Measurements from ENCODE around the gene RBMS1. TPM values are rescaled to one million over a fixed set of nuclear protein-coding genes. Genes with fewer than 3 reads are reported as not detected.

The RBMS1 gene
- total RNA-seq, 4 donors from 2014 or later = 68.1 to 83.4 (median 72.5) TPM

GRCh38 chr2:160295519-160296207, 197.9 kb downstream of the RBMS1 start:
- Histone ChIP-seq H3K27ac (no peak overlapping the region), H3K4me1 (peaks cover 0 to 42% (median 17%) of the 10 kb centered on the region in 4 donors)

GRCh38 chr2:160294889-160295288, 198.7 kb downstream of the RBMS1 start:
- no peaks in the 10 kb centered on the region for H3K9me3 ChIP-seq
- H3K36me3 ChIP-seq = peaks cover 0 to 33% (median 0%) of the 10 kb centered on the region in 3 donors
- peaks cover 0 to 49% (median 19%) of the 10 kb centered on the region in 4 donors for H3K4me1 ChIP-seq
- no peaks in the 10 kb centered on the region for H3K27me3 ChIP-seq
- TF ChIP-seq EP300 (IDR thresholded peaks at IDR 0.05) = no peak
- TF ChIP-seq POLR2A (IDR thresholded peaks at IDR 0.05) = no peak
- TF ChIP-seq CTCF (IDR thresholded peaks at IDR 0.05) = no peak
- DNase-seq (ENCODE audit: low spot score in 2 of 2) = no peak
- peak overlapping the region in 1 of 4 donors; percentile 30 for H3K27ac ChIP-seq
- no peak overlapping the region for H3K4me3 ChIP-seq

More at GRCh38 chr2:160295519-160296207, 197.9 kb downstream of the RBMS1 start:
- Histone ChIP-seq H3K9me3 (no peaks in the 10 kb centered on the region), H3K36me3 (peaks cover 0 to 39% (median 0%) of the 10 kb centered on the region in 3 donors), H3K4me3 (no peak overlapping the region), H3K27me3 (no peaks in the 10 kb centered on the region)
- DNase-seq (ENCODE audit: low spot score in 2 of 2) = no peak
- TF ChIP-seq CTCF (IDR thresholded peaks at IDR 0.05) (no peak), EP300 (IDR thresholded peaks at IDR 0.05) (no peak), POLR2A (IDR thresholded peaks at IDR 0.05) (no peak)
- 60 to 70% methylated on average over 7 of the region's 7 CpGs for WGBS, 2 donors

GRCh38 chr2:160294339-160294803, 199.2 kb downstream of the RBMS1 start:
- H3K27ac ChIP-seq = peak overlapping the region in 3 of 4 donors; percentile 30 to 40 (median 32)
- no peak overlapping the region for H3K4me3 ChIP-seq
- no peak for TF ChIP-seq POLR2A (IDR thresholded peaks at IDR 0.05)
- TF ChIP-seq EP300 (IDR thresholded peaks at IDR 0.05) = peak in 1 of 2 donors; percentile 54
- TF ChIP-seq CTCF (IDR thresholded peaks at IDR 0.05) = no peak
- peaks cover 0 to 28% (median 0%) of the 10 kb centered on the region in 3 donors for H3K36me3 ChIP-seq
- no peaks in the 10 kb centered on the region for H3K27me3 ChIP-seq
- peaks cover 0 to 55% (median 22%) of the 10 kb centered on the region in 4 donors for H3K4me1 ChIP-seq
- peak; percentile 50 to 72 for DNase-seq (ENCODE audit: low spot score in 2 of 2)
- H3K9me3 ChIP-seq = no peaks in the 10 kb centered on the region
- WGBS, 2 donors = 19 to 20% methylated on average over 5 of the region's 5 CpGs

- H3K4me1 ChIP-seq = peaks cover 0 to 63% (median 25%) of the 10 kb centered on the region in 4 donors
- peak overlapping the region in 1 of 4 donors; percentile 36 for H3K27ac ChIP-seq
- DNase-seq (ENCODE audit: low spot score in 2 of 2) = no peak
- TF ChIP-seq EP300 (IDR thresholded peaks at IDR 0.05) (no peak), POLR2A (IDR thresholded peaks at IDR 0.05) (no peak), CTCF (IDR thresholded peaks at IDR 0.05) (no peak)
- no peaks in the 10 kb centered on the region for H3K27me3 ChIP-seq
- no peaks in the 10 kb centered on the region for H3K9me3 ChIP-seq
- H3K36me3 ChIP-seq = peaks cover 0 to 21% (median 0%) of the 10 kb centered on the region in 3 donors
- WGBS, 2 donors = 72 to 81% methylated on average over 6 of the region's 6 CpGs
- H3K4me3 ChIP-seq = no peak overlapping the region
These were observed 200.1 kb downstream of the RBMS1 start for GRCh38 chr2:160293391-160294091.

- H3K4me3 ChIP-seq = no peak overlapping the region
- no peak for TF ChIP-seq CTCF (IDR thresholded peaks at IDR 0.05)
- TF ChIP-seq EP300 (IDR thresholded peaks at IDR 0.05) = no peak
- no peak for TF ChIP-seq POLR2A (IDR thresholded peaks at IDR 0.05)
- H3K9me3 ChIP-seq = no peaks in the 10 kb centered on the region
- H3K27ac ChIP-seq = peak overlapping the region in 1 of 4 donors; percentile 23
- 88 to 89% methylated on average over 1 of the region's 1 CpG for WGBS, 2 donors
- no peak for DNase-seq (ENCODE audit: low spot score in 2 of 2)
- H3K27me3 ChIP-seq = no peaks in the 10 kb centered on the region
- peaks cover 0 to 70% (median 25%) of the 10 kb centered on the region in 4 donors for H3K4me1 ChIP-seq
- H3K36me3 ChIP-seq = peaks cover 0 to 10% (median 0%) of the 10 kb centered on the region in 3 donors
These were observed 201.4 kb downstream of the RBMS1 start for GRCh38 chr2:160292225-160292624.

Measured in tibial nerve (tissue), 4 donors.